HUDEP-2 (cell line): Measurements from ENCODE around the gene DPEP2NB.
"Not testable (repeated sequence)": the region's sequence is repeated elsewhere in the genome, so short reads cannot be mapped to it uniquely, and the experiment has no call there.

Experiments
- DNase-seq, 76 experiments: peaks; one replicate each; lab custom pipeline; 2025; ENCODE audit not compliant: unreplicated experiment in 76 of 76; lab: John Stamatoyannopoulos, UW

Gene DPEP2NB, protein sequence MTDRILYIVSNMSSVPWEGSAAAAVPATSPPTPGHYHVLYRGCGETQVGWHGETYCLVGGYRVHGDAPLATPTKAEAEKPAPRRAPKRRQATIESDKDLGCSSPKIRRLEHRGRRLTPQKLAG

DNA sequence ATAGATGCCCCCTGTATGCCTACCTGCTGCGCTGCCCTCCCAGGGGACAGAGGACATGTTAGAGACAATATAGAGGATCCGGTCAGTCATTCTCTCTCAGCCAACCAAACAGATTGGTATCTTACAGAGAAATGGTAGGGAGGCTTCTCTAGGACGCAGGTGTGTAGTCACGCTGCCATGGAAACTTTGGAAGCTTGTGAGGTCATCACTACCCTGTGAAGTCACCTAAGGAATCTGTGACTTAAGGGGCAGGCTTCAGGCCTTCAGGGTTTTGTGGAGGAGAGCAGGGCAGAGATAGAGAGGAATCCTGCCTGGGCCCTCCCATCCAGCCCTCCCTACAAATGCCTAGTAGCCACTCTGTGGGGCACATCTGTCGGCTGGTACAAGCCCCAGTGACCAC lies at the start of gene DPEP2NB:
Gene DPEP2NB, minus strand, starts transcription at position 231 of the 400 bp plus-strand sequence. Its CDS starts 141 bp downstream, at position 90.
- no peak for DNase-seq

DNA sequence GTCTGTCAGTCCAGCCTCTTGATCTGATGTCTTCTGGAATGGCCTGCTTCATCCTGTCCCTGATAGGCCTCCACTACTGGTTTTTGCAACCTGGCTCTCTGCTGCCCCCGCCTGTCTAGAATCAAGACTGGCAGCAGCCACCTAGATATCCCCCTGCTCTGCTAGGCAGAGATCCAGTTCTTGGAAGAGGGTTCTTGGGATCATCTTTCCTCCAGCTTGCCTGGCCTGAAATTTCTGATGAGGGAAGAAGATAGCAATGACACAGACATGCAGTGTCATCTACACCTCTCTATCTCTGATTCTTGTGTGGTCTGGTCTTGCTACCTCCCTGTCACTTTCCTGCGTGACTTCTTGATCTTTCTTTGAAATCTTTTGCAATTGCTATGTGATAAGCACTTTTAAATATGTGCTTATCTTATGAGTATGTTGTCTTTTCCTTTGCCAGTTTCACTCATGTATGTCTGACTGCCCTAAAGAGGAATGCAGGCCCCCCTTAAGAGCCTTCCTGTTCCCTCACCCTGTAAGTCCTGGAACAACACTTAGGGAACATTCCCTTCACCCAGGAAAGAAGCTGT lies 49.2 kb upstream of the DPEP2NB start:
- peak in 71 of 76 experiments; percentile 31 to 87 (median 66) for DNase-seq

DNA sequence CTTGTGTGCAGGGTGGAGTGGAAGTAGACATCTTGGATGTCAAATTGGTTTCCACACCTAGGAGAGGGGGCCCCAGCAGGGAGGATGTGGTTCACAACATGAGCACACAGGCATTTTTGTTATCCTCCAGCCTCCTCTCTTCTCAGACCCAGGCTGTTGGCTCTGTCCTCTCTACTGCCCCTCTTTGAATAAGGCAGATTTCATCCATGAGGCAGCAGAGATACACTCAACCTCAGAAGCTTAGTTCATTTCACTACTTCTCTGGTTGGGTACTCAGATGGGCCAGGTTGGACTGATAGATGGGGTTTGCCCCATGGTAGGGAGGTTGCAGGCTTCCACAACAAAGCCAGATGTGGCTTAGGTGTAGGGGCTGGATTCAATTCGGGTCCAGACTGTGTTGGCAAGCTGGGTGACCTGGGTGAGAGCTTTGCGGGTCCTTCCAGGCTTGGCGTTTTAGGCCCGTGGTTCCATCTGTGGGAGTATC lies 47.2 kb upstream of the DPEP2NB start:
- no peak for DNase-seq

DNA sequence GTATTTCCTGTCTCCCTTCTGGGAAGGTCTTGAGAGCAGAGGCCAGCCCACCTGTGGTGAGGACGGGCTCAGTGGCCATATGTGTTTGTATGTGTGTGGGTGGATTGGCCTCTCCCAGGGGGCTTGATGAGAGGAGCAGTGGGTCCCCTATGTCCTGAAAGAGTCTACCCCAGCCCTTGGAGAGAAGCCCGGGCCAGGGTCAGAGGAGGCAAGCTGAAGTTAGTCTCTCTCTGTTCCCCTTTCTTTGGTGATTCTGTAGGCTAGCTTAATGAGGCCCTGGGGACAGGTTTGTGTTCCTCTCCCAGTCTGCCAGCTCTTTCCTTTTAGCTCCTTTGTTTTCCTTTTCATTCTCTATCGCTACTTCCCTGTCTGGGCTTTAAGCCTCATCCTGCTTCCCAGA lies 45.7 kb upstream of the DPEP2NB start:
- no peak for DNase-seq

DNA sequence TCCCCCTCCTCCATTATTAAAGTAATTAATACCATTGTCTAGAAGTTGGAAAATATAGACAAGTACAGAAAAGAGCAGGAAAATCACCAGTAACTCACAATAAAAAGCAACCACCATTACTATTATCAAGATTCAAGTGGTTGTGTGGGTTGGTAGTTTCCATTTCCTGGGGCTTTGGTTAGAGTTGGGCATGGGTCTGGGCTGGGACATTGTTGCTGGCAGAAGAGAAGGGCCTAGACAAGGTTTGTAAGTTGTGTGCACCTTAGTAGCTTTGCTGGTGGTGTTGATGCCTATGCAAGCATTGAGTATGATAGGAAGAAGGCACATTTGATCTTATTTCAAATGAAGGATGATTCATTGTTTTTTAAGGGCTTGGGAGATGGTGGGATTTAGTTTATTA lies 44.1 kb upstream of the DPEP2NB start:
- no peak for DNase-seq

DNA sequence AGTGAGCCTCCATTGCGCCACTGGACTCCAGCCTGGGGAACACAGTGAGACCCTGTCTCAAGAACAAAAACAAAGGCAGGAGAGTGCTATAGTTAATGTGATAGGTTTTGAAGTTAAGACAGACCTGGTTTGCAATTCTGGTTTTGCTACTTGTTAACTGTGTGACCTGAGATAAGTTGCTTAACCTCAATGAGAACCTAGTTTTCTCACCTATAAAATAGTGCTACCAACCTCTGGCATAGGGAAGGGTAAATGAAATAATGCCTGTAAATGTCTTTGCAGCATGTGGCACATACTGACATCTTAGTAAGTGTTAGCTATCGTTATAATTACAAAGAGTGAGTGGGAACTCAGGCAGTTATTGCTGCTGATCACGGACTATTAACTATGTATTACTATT lies 39.7 kb upstream of the DPEP2NB start:
- DNase-seq = no peak

DNA sequence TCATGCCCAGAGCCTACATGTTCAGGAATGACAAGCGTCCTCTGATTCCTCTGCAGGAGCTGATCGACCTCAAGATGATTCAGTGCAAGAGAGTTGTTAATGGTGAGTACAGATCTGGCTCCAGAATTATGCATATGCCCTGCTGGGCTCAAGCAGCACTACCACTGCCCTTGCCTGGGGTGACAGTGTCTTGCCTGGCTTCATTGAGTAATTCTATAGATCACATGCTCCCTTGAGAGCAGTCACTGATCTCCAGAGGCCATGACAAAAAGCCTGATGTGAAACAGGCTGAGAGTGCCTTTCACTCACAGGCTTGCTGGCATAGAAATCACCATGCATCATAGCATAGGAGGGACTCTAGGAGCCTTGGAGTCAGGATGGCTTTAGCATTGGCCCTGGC lies 33.7 kb upstream of the DPEP2NB start:
- peak in 1 of 76 experiments; percentile 10 for DNase-seq

DNA sequence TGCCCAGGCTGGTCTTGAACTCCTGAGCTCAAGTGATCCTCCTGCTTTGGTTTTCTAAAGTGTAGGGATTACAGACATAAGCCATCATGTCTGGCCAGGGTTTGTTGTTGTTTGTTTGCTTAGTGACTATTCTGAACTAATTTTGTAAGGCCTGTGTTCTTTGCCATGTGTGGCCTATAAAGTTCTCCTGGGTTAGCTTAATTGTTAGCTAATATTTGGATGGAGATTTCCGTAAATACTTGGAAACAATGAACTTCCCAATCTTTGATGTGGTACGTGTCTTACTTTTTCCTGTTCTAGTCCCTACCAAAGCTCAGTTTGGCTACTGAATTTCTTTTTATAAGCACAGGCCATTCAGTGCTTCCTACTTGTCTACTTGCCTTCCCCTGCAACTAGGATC lies 32.3 kb upstream of the DPEP2NB start:
- no peak for DNase-seq

DNA sequence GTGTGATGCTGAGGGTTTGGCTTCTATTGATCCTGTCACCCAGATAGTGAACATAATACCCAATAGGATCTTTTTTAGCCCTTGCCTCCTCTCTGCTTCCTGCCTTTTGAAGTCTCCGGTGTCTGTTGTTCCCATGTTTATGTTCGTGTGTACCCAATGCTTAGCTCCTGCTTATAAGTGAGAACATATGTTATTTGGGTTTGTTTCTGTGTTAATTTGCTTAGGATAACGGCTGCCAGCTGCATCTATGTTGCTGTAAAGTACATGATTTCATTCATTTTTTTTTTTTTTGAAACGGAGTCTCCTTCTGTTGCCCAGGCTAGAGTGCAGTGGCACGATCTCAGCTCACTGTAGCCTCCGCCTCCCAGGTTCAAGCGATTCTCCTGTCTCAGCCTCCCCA lies 30.4 kb upstream of the DPEP2NB start:
- DNase-seq = no peak

DNA sequence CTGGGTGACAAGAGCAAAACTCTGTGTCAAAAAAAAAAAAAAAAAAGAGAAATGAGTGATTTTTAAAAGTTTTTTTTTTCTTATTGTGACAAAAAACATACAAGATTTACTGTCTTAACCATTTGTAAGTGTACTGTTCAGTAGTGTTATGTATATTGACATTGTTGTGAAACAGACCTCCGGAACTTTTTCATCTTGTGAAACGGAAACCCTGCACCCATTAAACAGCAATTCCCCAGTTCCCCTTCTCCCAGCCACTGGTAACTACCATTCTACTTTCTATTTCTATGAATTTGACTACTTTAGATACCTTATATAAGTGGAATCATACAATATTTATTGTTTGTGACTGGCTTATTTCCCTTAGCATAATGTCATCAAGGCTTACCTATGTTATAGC lies 26.1 kb upstream of the DPEP2NB start:
- no peak for DNase-seq

DNA sequence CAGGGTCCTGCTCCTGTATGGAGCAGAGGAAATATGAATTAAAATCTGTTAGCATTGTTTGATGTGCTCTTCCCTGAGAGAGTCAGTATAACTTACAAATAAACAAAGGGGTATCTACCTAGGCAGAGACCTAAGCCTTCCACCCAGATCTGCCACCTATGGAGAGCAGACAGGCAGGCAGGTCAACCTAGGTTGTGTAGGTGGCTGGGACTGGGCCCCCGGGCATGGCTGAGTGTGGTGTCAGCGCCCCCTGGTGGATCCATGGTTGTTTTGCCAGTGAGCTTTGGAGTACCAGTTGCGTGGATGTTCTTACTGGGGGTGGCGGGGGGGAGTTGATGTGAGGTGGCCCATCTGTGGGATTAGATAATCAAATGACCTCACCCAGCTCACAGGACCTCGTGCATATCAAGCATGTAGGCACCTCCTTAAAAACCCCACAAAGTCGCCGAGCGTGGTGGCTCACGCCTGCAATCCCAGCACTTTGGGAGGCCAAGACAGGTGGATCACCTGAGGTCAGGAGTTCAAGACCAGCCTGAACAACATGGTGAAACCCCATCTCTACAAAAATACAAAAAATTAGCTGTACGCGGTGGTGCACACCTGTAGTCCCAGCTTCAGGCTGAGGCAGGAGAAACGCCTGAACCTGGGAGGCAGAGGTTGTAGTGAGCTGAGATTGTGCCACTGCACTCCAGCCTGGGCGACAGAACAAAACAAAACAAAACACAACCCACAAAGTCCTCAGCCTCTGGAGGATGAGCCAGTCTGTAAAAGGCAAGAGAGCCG lies 25.0 kb upstream of the DPEP2NB start:
- DNase-seq = peak in 75 of 76 experiments; percentile 8 to 91 (median 79)

DNA sequence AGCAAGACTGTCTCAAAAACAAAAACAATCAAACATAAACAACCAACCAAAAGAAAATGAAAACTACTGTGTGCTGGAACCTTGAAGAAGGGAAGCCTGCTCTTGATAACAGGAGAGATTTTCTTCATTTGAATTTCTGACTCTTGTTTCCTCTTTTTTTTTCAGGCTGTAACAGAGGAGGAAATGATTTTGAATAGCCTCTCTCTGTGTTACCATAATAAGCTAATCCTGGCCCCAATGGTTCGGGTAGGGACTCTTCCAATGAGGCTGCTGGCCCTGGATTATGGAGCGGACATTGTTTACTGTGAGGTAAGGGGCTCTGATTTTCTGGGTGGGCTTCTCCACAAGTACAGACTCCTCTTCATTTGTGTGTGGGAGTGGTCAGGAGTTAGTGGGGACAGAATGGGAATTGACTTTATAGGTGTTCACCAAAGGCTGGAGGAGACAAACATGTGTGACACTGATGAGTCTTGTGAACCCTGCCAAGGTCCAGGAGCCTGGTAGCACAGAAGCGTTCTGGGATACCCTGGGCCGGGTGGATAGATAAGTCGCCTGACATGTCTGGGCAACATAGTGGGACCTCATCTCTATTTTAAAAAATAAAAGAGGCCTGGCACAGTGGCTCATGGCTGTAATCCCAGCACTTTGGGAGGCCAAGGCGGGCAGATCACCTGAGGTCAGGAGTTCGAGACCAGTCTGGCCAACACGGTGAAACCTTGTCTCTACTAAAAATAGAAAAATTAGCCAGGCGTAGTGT lies 22.3 kb upstream of the DPEP2NB start:
- no peak for DNase-seq

DNA sequence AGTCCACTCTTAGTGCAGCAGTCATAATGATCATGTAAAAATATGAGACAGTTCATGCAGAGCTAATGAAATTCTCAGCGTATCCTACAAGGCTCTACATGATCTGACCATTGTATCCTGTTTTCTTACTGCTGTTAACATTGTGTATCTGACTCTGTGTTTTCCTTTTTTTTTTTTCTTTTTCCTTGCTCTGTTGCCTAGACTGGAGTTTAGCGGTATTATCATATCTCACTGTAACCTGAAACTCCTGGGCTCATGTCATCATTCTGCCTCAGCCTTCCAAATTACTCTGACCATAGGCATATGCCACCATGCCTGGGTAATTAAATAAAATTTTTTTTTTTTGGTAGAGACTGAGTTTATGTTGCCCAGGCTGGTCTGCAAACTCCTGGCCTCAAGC lies 19.5 kb upstream of the DPEP2NB start:
- DNase-seq = no peak

DNA sequence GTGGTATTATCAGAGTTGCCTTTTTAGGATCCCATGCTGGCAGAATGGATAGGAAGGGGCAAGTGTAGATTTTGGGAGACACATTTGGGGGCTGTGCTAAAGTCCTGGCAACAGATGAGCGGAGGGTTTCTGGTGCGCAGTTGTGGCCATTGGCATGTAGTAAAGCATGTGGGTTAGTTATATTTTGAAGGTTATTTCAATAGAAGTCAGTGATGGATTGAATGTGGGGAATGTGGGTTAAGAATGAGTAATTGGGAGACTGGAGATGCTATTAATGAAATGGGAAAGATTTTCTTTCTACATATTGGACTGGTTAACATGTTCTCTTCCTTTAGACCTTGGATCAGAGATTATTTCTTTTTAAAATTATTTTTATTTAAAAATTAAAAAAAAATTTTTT lies 17.4 kb upstream of the DPEP2NB start:
- no peak for DNase-seq

DNA sequence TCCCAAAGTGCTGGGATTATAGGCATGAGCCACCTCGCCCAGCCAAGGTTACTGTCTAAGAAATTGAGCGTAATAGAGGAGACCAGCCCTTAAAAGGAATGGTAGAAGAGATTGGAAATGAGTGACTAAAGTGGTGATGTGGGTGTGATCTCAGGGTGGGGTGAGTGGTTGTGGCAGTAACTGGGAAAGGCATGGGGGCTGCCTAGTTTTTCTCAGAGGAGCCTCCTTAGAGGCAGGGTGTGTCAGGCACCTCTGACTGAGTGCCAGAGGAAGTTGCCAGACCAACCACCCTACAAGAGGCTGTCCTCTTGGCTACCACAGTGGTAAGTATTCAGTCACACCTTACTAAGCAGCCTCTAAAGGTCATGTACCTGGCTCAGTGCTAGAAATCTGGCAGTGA lies 16.2 kb upstream of the DPEP2NB start:
- peak in 68 of 76 experiments; percentile 6 to 77 (median 46) for DNase-seq

DNA sequence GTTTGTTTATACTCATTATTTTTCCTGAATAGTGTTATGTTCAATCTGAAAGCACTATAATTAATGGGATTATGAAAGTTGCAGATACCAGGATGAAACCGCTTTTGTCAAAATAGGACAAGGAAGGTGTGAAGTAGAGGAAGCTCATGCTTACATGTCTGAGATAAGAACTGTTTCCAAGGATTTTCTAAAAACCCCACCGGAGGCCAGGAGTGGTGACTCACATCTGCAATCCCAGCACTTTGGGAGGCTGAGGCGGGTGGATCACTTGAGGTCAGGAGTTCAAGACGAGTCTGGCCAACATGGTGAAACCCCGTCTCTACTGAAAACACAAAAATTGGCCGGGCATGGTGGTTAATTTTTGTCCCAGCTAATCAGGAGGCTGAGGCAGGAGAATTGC lies 14.4 kb upstream of the DPEP2NB start:
- not testable (repeated sequence) for DNase-seq

DNA sequence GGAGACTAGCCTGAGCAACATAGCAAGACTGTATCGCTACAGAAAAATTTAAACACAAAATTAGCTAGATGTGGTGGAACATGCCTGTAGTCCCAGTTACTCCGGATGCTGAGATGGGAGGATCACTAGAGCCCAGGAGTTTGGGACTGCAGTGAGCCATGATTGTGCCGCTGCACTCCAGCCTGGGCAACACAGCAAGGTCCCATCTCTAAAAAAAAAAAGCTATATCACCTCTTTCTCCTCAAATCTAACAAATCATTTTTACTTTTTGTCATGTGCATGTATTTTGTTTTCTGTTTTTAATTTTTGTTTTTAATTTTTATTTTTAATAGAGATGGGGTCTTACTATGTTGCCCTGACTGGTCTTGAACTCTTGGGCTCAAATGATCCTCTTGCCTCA lies 13.3 kb upstream of the DPEP2NB start:
- no peak for DNase-seq

DNA sequence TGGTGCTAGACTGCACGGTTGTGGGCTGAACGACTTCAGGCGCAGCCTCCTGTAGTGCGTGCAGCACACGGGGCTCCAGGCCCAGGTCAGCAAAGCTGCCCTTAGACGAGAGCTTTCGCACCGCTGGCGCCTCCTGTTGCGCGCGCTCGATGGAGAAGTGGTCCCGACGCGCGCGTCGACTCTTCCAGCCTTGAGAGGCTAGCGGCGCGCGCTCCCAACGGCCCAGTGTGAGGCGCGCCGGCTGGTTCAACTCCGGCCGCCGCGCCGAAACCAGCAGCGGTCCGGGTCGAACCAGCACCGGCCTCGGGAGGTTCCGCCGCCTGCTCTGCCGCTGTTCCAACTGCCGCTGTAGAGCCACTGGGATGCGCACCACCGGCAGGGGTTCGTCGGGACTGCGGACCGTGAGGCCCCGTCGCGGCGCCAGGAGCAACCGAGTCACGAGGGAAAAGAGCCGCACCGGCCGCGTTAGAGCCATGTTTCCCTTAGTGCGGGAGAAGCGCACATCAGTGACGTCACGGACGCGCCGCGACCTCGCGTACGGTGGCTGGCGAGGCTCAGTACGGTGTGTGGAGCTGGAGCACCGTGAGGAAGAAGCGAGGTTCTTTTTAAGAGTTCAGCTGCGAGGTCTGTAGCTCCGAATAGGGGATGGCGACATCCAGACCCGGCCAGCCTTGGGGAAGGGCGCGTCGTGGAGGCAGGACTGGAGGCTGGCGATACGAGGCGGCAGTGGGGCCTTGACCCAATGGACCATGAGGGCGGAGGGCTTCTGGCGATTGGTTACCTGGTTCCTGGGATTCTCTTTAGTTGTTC lies 7.2 kb upstream of the DPEP2NB start, which contains the start of the genes DDX28 and DUS2:
Gene DDX28, minus strand, starts transcription at position 505 of the 810 bp plus-strand sequence. Its CDS starts 30 bp downstream, at position 475.
Gene DUS2, plus strand, starts transcription at position 557 of the 810 bp plus-strand sequence. CDS start 14,740 bp downstream, outside the sequence.
- DNase-seq = peak; percentile 11 to 91 (median 80)

DNA sequence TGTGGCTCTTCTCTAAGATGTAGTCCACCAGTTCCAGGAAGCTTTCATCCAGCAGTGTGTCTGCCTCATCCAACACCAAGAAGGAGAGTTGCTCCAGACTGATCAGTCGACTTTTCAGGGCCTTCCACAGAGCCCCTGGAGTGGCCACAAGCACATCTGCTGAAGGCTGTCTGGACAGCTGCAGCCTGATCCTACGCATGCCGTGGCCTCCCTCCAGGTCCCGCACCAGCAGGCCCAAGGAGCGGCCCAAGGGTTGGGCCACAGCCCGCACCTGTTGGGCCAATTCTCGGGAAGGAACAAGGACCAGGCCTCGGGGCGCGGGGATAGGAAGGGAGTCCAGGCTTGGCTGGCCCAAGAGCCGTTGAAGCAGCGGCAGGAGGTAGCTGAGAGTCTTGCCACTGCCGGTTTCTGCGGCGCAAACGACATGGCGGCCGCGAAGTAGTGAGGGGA lies 6.6 kb upstream of the DPEP2NB start:
- peak in 2 of 76 experiments; percentile 22 to 30 for DNase-seq

DNA sequence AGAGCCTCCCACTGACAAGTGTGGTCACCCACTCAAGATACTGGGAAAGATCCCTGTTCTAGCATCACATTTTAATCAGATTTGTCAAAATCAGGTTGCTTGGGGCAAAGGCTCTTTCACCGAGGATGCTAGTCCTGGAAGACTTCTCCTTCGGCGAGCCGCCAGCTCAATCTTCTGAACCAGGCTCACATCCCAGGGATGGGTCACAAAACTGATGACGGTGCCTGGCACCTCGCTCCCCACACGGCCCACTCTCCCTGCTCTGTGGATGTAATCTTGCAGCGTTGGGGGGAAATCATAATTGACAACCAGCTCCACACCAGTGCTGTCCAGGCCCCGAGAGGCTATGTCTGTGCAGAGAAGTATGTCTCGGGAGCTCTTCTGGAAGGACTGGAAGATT lies 5.8 kb upstream of the DPEP2NB start:
- DNase-seq = no peak
